HEK293T (cell line): ENCODE results near the gene WIPF3.

Experiments used
- BHLHE40 ChIP-seq: fragments of 450-650 bp; IDR thresholded peaks from 2 replicates; pipeline ENCODE4 v1.6.1; 2016; ENCODE audit warnings: mild to moderate bottlenecking, moderate library complexity, borderline replicate concordance
- CTBP1 ChIP-seq: fragments of 450-650 bp; IDR thresholded peaks from 2 replicates; pipeline ENCODE4 v1.6.1; 2016; ENCODE audit warnings: borderline replicate concordance
- FOXA1 ChIP-seq: fragments of 450-650 bp; IDR thresholded peaks from 2 replicates; pipeline ENCODE4 v1.6.1; 2016; ENCODE audit warnings: mild to moderate bottlenecking
- FOXK2 ChIP-seq: fragments of 450-650 bp; IDR thresholded peaks from 2 replicates; pipeline ENCODE4 v1.6.1; 2016; ENCODE audit warnings: mild to moderate bottlenecking
- FOXM1 ChIP-seq: fragments of 450-650 bp; IDR thresholded peaks from 2 replicates; pipeline ENCODE4 v1.6.1; 2017; ENCODE audit warnings: mild to moderate bottlenecking, borderline replicate concordance
- LEF1 ChIP-seq: fragments of 450-650 bp; IDR thresholded peaks from 2 replicates; pipeline ENCODE4 v1.6.1; 2017; ENCODE audit warnings: mild to moderate bottlenecking, borderline replicate concordance
- NFRKB ChIP-seq: fragments of 450-650 bp; IDR thresholded peaks from 2 replicates; pipeline ENCODE4 v1.6.1; 2016; ENCODE audit warnings: mild to moderate bottlenecking, moderate library complexity
- SP1 ChIP-seq: fragments of 450-650 bp; IDR thresholded peaks from 2 replicates; pipeline ENCODE4 v1.6.1; 2017
- SUZ12 ChIP-seq: fragments of 450-650 bp; IDR thresholded peaks from 2 replicates; pipeline ENCODE4 v1.6.1; 2016; ENCODE audit warnings: mild to moderate bottlenecking
- TARDBP ChIP-seq: fragments of 450-650 bp; IDR thresholded peaks from 2 replicates; pipeline ENCODE4 v1.6.1; 2016
- TF ChIP-seq, protein P1 (sequence below): fragments of 450-650 bp; IDR thresholded peaks from 2 replicates; pipeline ENCODE4 v1.6.1; 2016

DNA sequence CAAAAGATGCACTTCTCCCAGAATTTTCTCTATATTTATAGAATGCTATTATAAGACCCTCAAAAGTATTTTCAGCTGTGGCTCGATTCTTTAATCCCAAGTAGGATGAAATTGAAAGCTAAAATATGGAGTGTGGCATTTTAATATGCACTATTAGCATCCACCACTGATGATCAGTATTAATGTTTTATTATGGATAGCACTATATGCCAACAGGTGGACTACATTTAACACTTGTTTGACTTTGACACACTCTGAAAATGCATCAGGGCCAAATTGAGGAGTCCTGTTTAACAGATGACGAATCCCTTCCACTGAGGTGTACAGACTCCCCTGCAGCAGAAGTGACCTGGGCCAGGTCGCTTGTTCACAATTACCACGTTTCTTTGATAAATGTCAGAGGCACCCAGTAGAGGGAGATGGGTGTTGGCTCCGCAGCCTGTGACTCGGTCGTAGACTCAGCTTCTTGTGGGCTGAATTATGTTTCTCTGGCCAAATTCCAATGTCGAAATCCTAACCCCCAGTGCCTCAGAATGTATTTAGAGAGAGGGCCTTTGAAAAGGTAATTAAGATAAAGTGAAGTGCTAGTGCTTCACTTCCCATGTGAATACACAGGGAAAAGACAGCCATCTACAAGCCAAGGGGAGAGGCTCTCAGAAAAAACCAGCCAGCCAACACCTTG is 48.1 kb downstream of the WIPF3 start:
- TF ChIP-seq FOXA1 = no peak
- no peak for TF ChIP-seq NFRKB
- TF ChIP-seq LEF1 = no peak
- no peak for TF ChIP-seq SP1
- TF ChIP-seq FOXM1 = no peak
- TF ChIP-seq BHLHE40 = no peak
- no peak for TF ChIP-seq FOXK2
- no peak for TF ChIP-seq TARDBP
- TF ChIP-seq CTBP1 = no peak
- TF ChIP-seq, protein P1, sequence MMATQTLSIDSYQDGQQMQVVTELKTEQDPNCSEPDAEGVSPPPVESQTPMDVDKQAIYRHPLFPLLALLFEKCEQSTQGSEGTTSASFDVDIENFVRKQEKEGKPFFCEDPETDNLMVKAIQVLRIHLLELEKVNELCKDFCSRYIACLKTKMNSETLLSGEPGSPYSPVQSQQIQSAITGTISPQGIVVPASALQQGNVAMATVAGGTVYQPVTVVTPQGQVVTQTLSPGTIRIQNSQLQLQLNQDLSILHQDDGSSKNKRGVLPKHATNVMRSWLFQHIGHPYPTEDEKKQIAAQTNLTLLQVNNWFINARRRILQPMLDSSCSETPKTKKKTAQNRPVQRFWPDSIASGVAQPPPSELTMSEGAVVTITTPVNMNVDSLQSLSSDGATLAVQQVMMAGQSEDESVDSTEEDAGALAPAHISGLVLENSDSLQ = no peak
- TF ChIP-seq SUZ12 = no peak
